Measurements from ENCODE around the gene FADS2.

Gene FADS2

GRCh38 chr11:61838921-61839320 is 10.8 kb downstream of the FADS2 start (continued):
- TF ChIP-seq PATZ1 (CRISPR knock-in tag; IDR thresholded peaks at IDR 0.05; ENCODE audit: borderline replicate concordance) (no peak), ARNTL (CRISPR knock-in tag; IDR thresholded peaks at IDR 0.05; ENCODE audit: borderline replicate concordance, low read depth) (no peak), ZNF8 (CRISPR knock-in tag; IDR thresholded peaks at IDR 0.05) (no peak), POU6F1 (CRISPR knock-in tag; IDR thresholded peaks at IDR 0.05; ENCODE audit: borderline replicate concordance, low read depth) (no peak), TOX (CRISPR knock-in tag; IDR thresholded peaks at IDR 0.05; ENCODE audit: borderline replicate concordance) (no peak), BACH2 (CRISPR knock-in tag; IDR thresholded peaks at IDR 0.05; ENCODE audit: borderline replicate concordance) (no peak), ISL1 (CRISPR knock-in tag; IDR thresholded peaks at IDR 0.05) (no peak), ZNF70 (CRISPR knock-in tag; IDR thresholded peaks at IDR 0.05) (no peak), ZC3H10 (CRISPR knock-in tag; IDR thresholded peaks at IDR 0.05) (no peak)

GRCh38 chr11:61839742-61840141 is 11.6 kb downstream of the FADS2 start:
- no peak for ATAC-seq
- TF ChIP-seq ZC3H10 (CRISPR knock-in tag; IDR thresholded peaks at IDR 0.05) (no peak), TSHZ2 (CRISPR knock-in tag; IDR thresholded peaks at IDR 0.05) (no peak)

- ATAC-seq, result no peak
- TF ChIP-seq POU6F1 (CRISPR knock-in tag; IDR thresholded peaks at IDR 0.05; ENCODE audit: borderline replicate concordance, low read depth) (no peak), CSRNP3 (CRISPR knock-in tag; IDR thresholded peaks at IDR 0.05) (no peak), PPARA (CRISPR knock-in tag; IDR thresholded peaks at IDR 0.05; ENCODE audit: borderline replicate concordance) (no peak), ARNTL (CRISPR knock-in tag; IDR thresholded peaks at IDR 0.05; ENCODE audit: borderline replicate concordance, low read depth) (no peak), ZNF8 (CRISPR knock-in tag; IDR thresholded peaks at IDR 0.05) (no peak), PATZ1 (CRISPR knock-in tag; IDR thresholded peaks at IDR 0.05; ENCODE audit: borderline replicate concordance) (no peak), ISL1 (CRISPR knock-in tag; IDR thresholded peaks at IDR 0.05) (no peak), ZNF565 (CRISPR knock-in tag; conservative IDR thresholded peaks at IDR 0.05; ENCODE audit: low read depth) (no peak), CREB5 (CRISPR knock-in tag; IDR thresholded peaks at IDR 0.05; ENCODE audit: low read depth) (no peak), ZFP30 (CRISPR knock-in tag; IDR thresholded peaks at IDR 0.05) (no peak), ZFP3 (CRISPR knock-in tag; IDR thresholded peaks at IDR 0.05) (no peak), TCF4 (CRISPR knock-in tag; IDR thresholded peaks at IDR 0.05; ENCODE audit: borderline replicate concordance) (no peak), ZC3H10 (CRISPR knock-in tag; IDR thresholded peaks at IDR 0.05) (no peak), TSHZ2 (CRISPR knock-in tag; IDR thresholded peaks at IDR 0.05) (no peak), OSR1 (CRISPR knock-in tag; IDR thresholded peaks at IDR 0.05) (no peak), BACH2 (CRISPR knock-in tag; IDR thresholded peaks at IDR 0.05; ENCODE audit: borderline replicate concordance) (no peak), TOX (CRISPR knock-in tag; IDR thresholded peaks at IDR 0.05; ENCODE audit: borderline replicate concordance) (no peak)
These were observed 12.3 kb downstream of the FADS2 start for GRCh38 chr11:61840371-61840770.
